Stimulated activated CD4-positive, alpha-beta T cell treated with anti-CD3 and anti-CD28 coated beads, Interleukin-15, amount 100 ng/mL, for 48 hours (primary cell): Measurements from ENCODE around the gene SKA1.

ENCODE experiments used
- DNase-seq, 2 donors: peaks; one replicate each; pipeline ENCODE4 v3.0.0-alpha.2; 2020; ENCODE audit warnings: low read depth in 2 of 2

Gene SKA1

DNA sequence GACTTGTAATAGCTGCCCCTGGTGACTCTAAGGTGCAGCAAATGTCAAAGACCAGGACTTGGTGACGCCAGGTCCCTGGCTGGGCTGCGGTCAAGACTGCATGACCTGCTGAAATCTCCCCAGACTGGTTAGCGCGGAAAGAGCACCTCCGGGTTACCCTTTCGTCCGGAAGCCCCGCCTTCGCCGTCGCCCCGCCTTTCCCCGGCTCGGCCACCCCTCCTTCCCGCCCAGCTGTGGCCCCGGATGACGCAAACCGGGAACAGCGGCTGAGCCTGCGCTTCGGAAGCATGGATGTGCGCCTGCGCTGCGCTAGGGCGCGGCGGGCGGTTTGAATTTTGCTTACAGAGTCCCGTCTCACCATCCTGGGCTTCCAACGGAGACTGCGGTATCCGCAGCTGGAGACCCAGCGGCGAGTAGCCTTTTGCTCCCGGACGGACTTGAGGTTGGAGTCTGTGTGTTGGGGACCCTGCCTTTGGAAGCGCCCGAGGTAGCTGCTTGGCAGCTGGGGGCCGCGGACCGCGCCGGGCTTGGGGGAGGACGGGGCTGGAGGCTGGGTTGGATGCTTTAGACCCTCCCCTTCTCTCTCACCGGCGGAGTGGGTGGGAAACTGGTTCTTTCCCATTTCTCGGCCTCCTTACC is at the start of gene SKA1:
TSS of gene SKA1 (plus strand) at position 294 of the 639 bp plus-strand sequence. CDS start 785 bp downstream, outside the sequence.
- DNase-seq = peak; percentile 84 to 88

GRCh38 chr18:50327983-50328382 is 46.9 kb upstream of the SKA1 start:
- no peak for DNase-seq

- DNase-seq = no peak
Measured at GRCh38 chr18:50330176-50330575, 44.7 kb upstream of the SKA1 start.

- no peak for DNase-seq
Measured at GRCh38 chr18:50331691-50332090, 43.2 kb upstream of the SKA1 start.

- no peak for DNase-seq
Measured at GRCh38 chr18:50334546-50335152, 40.2 kb upstream of the SKA1 start.

DNA sequence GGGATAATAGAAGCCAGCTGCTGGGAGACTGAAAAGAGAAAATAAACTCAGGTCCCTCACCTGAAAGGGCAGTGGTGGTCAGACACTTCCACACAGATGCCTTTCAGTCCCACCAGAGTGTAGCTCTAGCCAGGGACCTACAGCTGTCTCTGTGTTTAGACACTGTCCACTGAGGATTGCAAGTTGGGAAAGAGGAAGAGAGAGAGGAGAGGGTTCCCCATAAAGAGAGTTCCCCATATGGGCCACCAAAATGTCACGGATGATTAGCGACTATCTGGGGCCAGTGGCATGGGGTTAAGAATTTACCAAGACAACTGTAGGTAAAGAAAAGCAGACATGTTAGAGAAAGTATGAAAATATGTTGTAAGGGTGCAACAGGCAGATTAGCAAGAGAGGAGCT is 36.7 kb upstream of the SKA1 start:
- DNase-seq = no peak

DNA sequence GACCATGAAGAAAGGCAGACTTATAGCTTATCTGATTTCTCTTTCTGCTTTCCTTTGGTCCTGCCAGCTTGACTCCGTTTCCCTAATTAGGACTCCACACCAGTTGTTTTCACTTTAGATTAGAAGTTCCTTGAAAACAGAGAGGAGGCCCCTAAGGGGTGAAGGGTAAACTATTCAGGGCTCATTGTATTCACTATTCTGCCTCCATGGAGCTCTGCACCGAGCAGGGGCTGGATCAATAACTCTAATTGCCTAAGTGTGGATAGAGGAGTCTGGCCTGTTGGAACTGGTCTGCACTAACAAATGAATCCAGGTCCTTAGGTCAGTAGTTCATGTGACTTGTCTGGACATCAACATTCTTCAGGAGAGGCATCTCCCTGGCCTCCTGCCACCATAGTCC is 36.1 kb upstream of the SKA1 start:
- no peak for DNase-seq

- no peak for DNase-seq
Measured at GRCh38 chr18:50340078-50340477, 34.8 kb upstream of the SKA1 start.

DNA sequence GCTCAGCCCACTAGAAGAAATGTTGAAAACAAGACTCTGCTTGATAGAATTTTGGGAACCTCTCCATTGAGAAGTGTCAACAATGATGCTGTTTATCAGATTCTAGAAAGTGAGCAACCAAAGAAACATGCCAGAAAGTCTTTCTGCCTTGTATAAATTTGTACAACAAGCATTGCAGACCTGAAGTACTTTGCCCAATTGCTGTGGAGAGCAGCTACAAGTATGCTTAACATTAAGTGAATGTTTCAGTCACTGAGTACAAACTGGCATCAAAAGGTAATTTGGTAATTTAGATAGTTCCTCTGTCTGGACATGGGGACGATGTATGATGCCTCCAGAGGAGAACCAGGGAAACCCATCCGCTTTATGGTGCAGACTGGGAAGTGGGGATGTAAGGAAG is 33.4 kb upstream of the SKA1 start:
- DNase-seq = no peak

GRCh38 chr18:50350699-50351098 is 24.1 kb upstream of the SKA1 start:
- no peak for DNase-seq

GRCh38 chr18:50356036-50356945 is 18.6 kb upstream of the SKA1 start:
- no peak for DNase-seq

DNA sequence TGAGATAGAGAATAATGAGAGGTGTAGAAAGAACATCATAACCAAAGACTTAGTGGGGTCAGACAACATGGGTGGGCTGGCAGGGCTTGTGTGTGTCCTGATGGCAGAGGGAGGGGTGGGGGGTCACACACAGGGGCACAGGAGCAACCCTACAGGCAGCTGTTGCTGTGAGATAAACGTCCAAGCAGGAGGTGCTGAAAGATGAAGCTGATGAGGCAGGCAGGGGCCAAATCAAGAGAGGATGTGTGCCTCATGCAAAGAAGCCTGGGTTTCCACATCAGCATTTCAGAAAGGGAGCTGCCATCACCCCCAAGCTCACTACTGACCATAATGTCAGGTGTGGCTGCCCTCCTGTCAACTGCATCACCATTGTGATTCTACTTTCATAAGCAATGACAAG is 16.0 kb upstream of the SKA1 start:
- DNase-seq = no peak

GRCh38 chr18:50359806-50360205 is 15.0 kb upstream of the SKA1 start:
- DNase-seq = no peak

GRCh38 chr18:50360611-50361010 is 14.2 kb upstream of the SKA1 start:
- DNase-seq = no peak

DNA sequence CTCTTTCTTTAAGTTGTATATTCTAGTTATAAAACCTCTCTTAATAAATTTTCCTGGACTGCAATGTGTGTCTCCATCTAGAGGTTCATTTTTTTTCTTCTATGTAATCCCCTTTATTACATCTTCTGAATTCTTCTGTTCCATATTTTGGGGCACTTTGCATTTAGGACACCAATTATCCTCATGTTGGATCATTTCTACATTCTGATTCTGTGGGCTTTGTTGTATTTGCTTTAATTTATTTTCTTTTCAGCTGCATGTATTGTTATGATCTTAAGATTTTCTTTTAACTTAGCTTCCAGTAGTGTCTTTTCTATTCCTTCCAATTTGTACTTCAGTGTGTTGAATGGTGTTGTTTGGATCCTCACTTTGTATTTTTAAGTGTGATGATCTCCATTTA is 5.2 kb upstream of the SKA1 start:
- no peak for DNase-seq

- no peak for DNase-seq
Measured at GRCh38 chr18:50372743-50373142, 2.1 kb upstream of the SKA1 start.

- DNase-seq = no peak
Measured at GRCh38 chr18:50373561-50374219, 1.2 kb upstream of the SKA1 start.

- DNase-seq = no peak
Measured at GRCh38 chr18:50374220-50374752, 560 bp upstream of the SKA1 start.

DNA sequence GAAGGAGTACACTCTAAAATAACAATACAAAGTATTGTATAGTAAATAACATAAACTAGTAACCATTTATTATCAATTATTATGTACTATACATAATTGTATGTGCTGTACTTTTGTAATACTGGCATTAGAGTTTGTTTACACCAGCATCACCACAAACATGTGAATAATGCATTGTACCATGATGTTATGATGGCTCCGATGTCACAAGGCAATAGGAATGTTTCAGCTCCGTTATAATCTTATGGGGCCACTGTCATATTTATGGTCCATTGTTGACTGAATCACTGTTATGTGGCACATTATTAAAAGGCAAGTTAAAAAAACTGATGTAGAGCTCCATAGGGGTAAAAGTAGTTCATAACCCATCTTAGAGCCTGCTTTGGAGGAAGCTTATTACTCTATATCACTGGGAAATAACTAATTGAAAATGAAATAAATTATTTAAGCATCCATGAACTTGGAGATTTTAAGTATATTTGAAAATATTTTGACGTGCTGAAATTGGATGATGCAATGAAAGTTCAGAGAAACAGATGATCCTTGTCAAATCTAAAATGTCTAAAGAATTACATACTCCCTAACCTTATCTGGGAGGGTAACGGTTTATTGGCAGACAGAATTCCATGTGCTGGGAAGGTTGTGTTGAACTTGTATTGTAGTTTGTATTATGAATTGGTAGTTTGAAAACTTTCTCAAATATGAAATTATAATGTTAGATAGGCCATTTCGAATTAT is 2.4 kb downstream of the SKA1 start:
- DNase-seq = no peak

DNA sequence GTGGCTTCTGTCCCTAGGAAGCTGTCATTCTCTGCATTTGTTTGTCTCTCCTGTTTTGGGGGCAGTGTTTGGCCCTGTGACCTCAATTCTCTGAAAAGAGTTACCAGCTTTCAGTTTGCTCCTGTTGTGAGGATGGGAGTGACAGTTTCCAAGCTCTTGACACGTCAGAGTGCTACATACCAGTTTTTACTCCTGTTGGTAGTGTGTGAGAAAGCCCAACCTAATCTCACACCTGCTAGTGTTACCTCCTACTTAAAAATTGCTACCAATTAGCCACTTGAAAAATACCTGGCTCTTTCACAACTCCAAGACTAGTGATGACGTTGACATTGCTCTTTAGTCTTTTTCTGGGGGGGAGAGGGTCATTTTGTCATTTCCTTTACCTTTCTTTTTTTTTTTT is 14.1 kb downstream of the SKA1 start:
- DNase-seq = no peak

DNA sequence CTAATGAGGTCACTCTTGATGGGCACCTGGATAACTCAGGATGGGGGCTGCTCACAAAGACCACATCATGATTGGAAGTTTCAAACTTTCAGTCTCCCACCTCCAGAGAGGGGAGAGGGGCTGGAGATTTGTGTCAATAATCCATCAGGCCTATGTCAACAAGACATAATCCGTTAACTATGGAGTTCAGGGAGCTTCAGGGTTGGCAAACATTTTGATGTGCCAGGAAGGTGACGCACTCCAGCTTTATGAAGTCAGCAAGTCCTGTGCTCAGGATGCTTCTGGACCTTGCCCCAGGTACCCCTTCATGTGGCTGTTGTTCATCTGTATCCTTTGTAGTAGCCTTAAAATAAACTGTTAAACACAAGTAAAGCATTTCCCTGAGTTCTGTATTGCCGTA is 19.0 kb downstream of the SKA1 start:
- DNase-seq = no peak
